T-helper 1 cell treated with Interleukin-12 subunit alpha and Interleukin-12 subunit beta and Interleukin-4 antibody, amounts not matched to agents 30 μg/mL and 1 μg/mL, for 36 hours (primary cell): ENCODE results near the gene GPX3.
A peak's percentile ranks its signal among the peaks of the same experiment; 100 is the strongest.

Experiments used
- H3K27ac Mint-ChIP-seq: one replicate; pipeline ENCODE4 v1.8.0; 2021; ENCODE audit warnings: mild to moderate bottlenecking, mixed read lengths
- H3K27me3 Mint-ChIP-seq: one replicate; pipeline ENCODE4 v1.8.0; 2021; ENCODE audit warnings: low read depth, mixed read lengths
- H3K36me3 Mint-ChIP-seq: one replicate; pipeline ENCODE4 v1.8.0; 2021; ENCODE audit warnings: low read depth, mixed read lengths
- H3K4me1 Mint-ChIP-seq: one replicate; pipeline ENCODE4 v1.8.0; 2021; ENCODE audit warnings: low read depth, mixed read lengths
- H3K4me3 Mint-ChIP-seq: one replicate; pipeline ENCODE4 v1.8.0; 2021; ENCODE audit warnings: mild to moderate bottlenecking, moderate library complexity, mixed read lengths
- H3K9me3 Mint-ChIP-seq: one replicate; pipeline ENCODE4 v1.8.0; 2021; ENCODE audit warnings: mixed read lengths

Gene GPX3

GRCh38 chr5:151034422-151035379, 14.3 kb downstream of the GPX3 start:
- no peak overlapping the region for H3K4me3 Mint-ChIP-seq
- H3K27ac Mint-ChIP-seq, result no peak overlapping the region
- H3K4me1 Mint-ChIP-seq, result peaks cover 6% of the 10 kb centered on the region
- H3K9me3 Mint-ChIP-seq, result no peaks in the 10 kb centered on the region
- no peaks in the 10 kb centered on the region for H3K27me3 Mint-ChIP-seq
- peaks cover 59% of the 10 kb centered on the region for H3K36me3 Mint-ChIP-seq

- H3K36me3 Mint-ChIP-seq, result peaks cover 58% of the 10 kb centered on the region
- H3K4me3 Mint-ChIP-seq, result no peak overlapping the region
- no peak overlapping the region for H3K27ac Mint-ChIP-seq
- H3K9me3 Mint-ChIP-seq, result no peaks in the 10 kb centered on the region
- H3K4me1 Mint-ChIP-seq, result peaks cover 6% of the 10 kb centered on the region
- H3K27me3 Mint-ChIP-seq, result no peaks in the 10 kb centered on the region
Observed at GRCh38 chr5:151036556-151036955, 16.2 kb downstream of the GPX3 start.

GRCh38 chr5:151037561-151038411, 17.4 kb downstream of the GPX3 start:
- Mint-ChIP-seq H3K4me1 (peaks cover 6% of the 10 kb centered on the region), H3K27me3 (no peaks in the 10 kb centered on the region), H3K4me3 (no peak overlapping the region), H3K36me3 (peaks cover 56% of the 10 kb centered on the region), H3K9me3 (no peaks in the 10 kb centered on the region), H3K27ac (peak overlapping the region; percentile 29)

GRCh38 chr5:151038412-151038745, 18.0 kb downstream of the GPX3 start:
- Mint-ChIP-seq H3K4me1 (peaks cover 6% of the 10 kb centered on the region), H3K27ac (no peak overlapping the region), H3K4me3 (no peak overlapping the region), H3K27me3 (no peaks in the 10 kb centered on the region), H3K9me3 (no peaks in the 10 kb centered on the region), H3K36me3 (peaks cover 54% of the 10 kb centered on the region)

GRCh38 chr5:151038801-151039238, 18.4 kb downstream of the GPX3 start:
- H3K9me3 Mint-ChIP-seq, result no peaks in the 10 kb centered on the region
- H3K4me1 Mint-ChIP-seq, result peaks cover 6% of the 10 kb centered on the region
- no peak overlapping the region for H3K4me3 Mint-ChIP-seq
- no peaks in the 10 kb centered on the region for H3K27me3 Mint-ChIP-seq
- peaks cover 51% of the 10 kb centered on the region for H3K36me3 Mint-ChIP-seq
- H3K27ac Mint-ChIP-seq, result no peak overlapping the region

- Mint-ChIP-seq H3K27me3 (no peaks in the 10 kb centered on the region), H3K36me3 (peaks cover 47% of the 10 kb centered on the region), H3K4me1 (peaks cover 9% of the 10 kb centered on the region), H3K9me3 (no peaks in the 10 kb centered on the region), H3K27ac (no peak overlapping the region), H3K4me3 (no peak overlapping the region)
Observed at GRCh38 chr5:151039665-151040064, 19.3 kb downstream of the GPX3 start.

GRCh38 chr5:151040211-151040747, 19.9 kb downstream of the GPX3 start:
- no peak overlapping the region for H3K27ac Mint-ChIP-seq
- H3K4me1 Mint-ChIP-seq, result peaks cover 10% of the 10 kb centered on the region
- H3K4me3 Mint-ChIP-seq, result no peak overlapping the region
- H3K36me3 Mint-ChIP-seq, result peaks cover 42% of the 10 kb centered on the region
- no peaks in the 10 kb centered on the region for H3K27me3 Mint-ChIP-seq
- H3K9me3 Mint-ChIP-seq, result no peaks in the 10 kb centered on the region

- H3K36me3 Mint-ChIP-seq, result peaks cover 42% of the 10 kb centered on the region
- peaks cover 14% of the 10 kb centered on the region for H3K4me1 Mint-ChIP-seq
Observed at GRCh38 chr5:151041577-151042268, 21.3 kb downstream of the GPX3 start.

GRCh38 chr5:151042453-151043093, 22.2 kb downstream of the GPX3 start:
- Mint-ChIP-seq H3K27ac (no peak overlapping the region), H3K4me3 (no peak overlapping the region), H3K4me1 (peaks cover 14% of the 10 kb centered on the region), H3K27me3 (no peaks in the 10 kb centered on the region), H3K9me3 (no peaks in the 10 kb centered on the region), H3K36me3 (peaks cover 43% of the 10 kb centered on the region)

More at GRCh38 chr5:151041577-151042268, 21.3 kb downstream of the GPX3 start:
- H3K4me3 Mint-ChIP-seq, result no peak overlapping the region
- H3K27me3 Mint-ChIP-seq, result no peaks in the 10 kb centered on the region
- no peaks in the 10 kb centered on the region for H3K9me3 Mint-ChIP-seq
- H3K27ac Mint-ChIP-seq, result no peak overlapping the region

- no peaks in the 10 kb centered on the region for H3K27me3 Mint-ChIP-seq
- H3K4me1 Mint-ChIP-seq, result peaks cover 21% of the 10 kb centered on the region
- H3K27ac Mint-ChIP-seq, result no peak overlapping the region
- peaks cover 50% of the 10 kb centered on the region for H3K36me3 Mint-ChIP-seq
- no peak overlapping the region for H3K4me3 Mint-ChIP-seq
- no peaks in the 10 kb centered on the region for H3K9me3 Mint-ChIP-seq
Observed at GRCh38 chr5:151047814-151048425, 27.5 kb downstream of the GPX3 start.

GRCh38 chr5:151048526-151048925, 28.1 kb downstream of the GPX3 start:
- Mint-ChIP-seq H3K4me3 (no peak overlapping the region), H3K9me3 (no peaks in the 10 kb centered on the region), H3K36me3 (peaks cover 51% of the 10 kb centered on the region), H3K27me3 (no peaks in the 10 kb centered on the region), H3K27ac (no peak overlapping the region), H3K4me1 (peaks cover 24% of the 10 kb centered on the region)

GRCh38 chr5:151051066-151051930, 30.9 kb downstream of the GPX3 start:
- H3K36me3 Mint-ChIP-seq, result peaks cover 58% of the 10 kb centered on the region
- peak overlapping the region; percentile 39 for H3K27ac Mint-ChIP-seq
- no peaks in the 10 kb centered on the region for H3K27me3 Mint-ChIP-seq
- peaks cover 20% of the 10 kb centered on the region for H3K4me1 Mint-ChIP-seq
- no peaks in the 10 kb centered on the region for H3K9me3 Mint-ChIP-seq
- H3K4me3 Mint-ChIP-seq, result no peak overlapping the region
